ENCODE measurements around the gene SUGCT.

DNA sequence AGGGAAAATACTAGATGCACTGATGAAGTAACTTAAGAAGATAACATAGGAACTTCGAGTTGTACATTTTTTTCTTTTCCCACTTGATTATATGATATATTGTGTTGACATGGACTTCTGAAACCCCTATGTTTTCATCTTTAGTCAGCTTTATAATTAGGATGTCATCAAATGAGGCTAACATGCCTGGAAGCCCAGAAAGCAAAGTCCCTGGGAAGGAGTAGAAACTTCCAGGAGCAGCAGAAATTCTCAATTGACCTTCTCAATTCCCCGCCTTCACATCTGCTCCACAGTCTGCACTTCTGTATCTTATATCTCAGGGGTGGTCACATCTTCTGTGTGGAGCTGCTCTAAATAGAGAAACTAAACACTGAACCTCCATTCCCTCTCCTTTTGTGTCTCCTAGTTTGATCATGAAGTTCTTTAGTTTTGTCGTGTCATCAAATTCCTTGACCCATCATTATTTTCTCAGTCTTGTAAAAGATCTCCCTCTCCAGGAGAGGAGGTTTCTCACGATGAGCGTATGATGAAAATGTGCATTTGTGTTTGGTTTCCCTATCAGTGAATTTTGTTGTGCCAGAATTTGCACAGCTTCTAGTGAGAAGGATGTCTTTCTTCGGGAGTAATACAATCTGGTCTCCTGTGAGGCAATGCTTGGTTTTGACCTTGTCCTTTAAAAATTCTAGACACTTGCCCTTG, 303.3 kb downstream of the SUGCT start:
- TF ChIP-seq POLR2AphosphoS5 (IDR thresholded peaks at IDR 0.05; ENCODE audit: low read depth, low read length) (no peak), REST (IDR thresholded peaks at IDR 0.05; ENCODE audit: insufficient read depth in 1 of 2, low read depth in 2 of 2, low read length in 2 of 2) (no peak), SIN3A (IDR thresholded peaks at IDR 0.05; ENCODE audit: borderline replicate concordance, insufficient read depth, low read length) (no peak)
